Thoracic aorta (tissue), 2 donors: ENCODE results near the gene OR9Q1. TPM values are rescaled to one million over a fixed set of nuclear protein-coding genes. Genes with fewer than 3 reads are reported as not detected.
"Not testable (repeated sequence)": the region's sequence is repeated elsewhere in the genome, so short reads cannot be mapped to it uniquely, and the experiment has no call there.

ENCODE experiments used
- ATAC-seq: fragments of 150-250 bp; one replicate; pipeline ENCODE4 v1.8.0; 2017; ENCODE audit warnings: low read depth; ENCODE audit not compliant: insufficient number of reproducible peaks, low FRiP score
- DNase-seq: peaks from one replicate; pipeline ENCODE4 v3.0.0-alpha.2; 2020; ENCODE audit warnings: low spot score
- H3K27ac ChIP-seq, 2 donors: fragments of 200-600 bp; sonication (generic); 1 replicate in 1 of 2; 2 replicates in 1 of 2; pipeline ENCODE4 v1.5.1; 2016; ENCODE audit warnings: mild to moderate bottlenecking in 2 of 2, moderate library complexity in 2 of 2
- H3K27me3 ChIP-seq: fragments of 200-600 bp; sonication (generic); replicated peaks from 2 replicates; pipeline ENCODE4 v1.6.0; 2016; ENCODE audit warnings: mild to moderate bottlenecking; ENCODE audit not compliant: insufficient read depth
- H3K36me3 ChIP-seq: fragments of 200-600 bp; sonication (generic); one replicate; pipeline ENCODE4 v1.5.1; 2016
- H3K4me1 ChIP-seq, 2 donors: fragments of 200-600 bp; sonication (generic); 1 replicate in 1 of 2; 2 replicates in 1 of 2; pipeline versions ENCODE4 v1.5.1 to v1.6.0; 2016; ENCODE audit warnings: low read depth in 2 of 2, mild to moderate bottlenecking in 1 of 2; ENCODE audit not compliant: control insufficient read depth in 1 of 2
- H3K4me3 ChIP-seq: fragments of 200-600 bp; sonication (generic); 2 replicates; pipeline ENCODE4 v1.5.1; 2016; ENCODE audit warnings: mild to moderate bottlenecking
- H3K9me3 ChIP-seq: fragments of 200-600 bp; sonication (generic); 2 replicates; pipeline ENCODE4 v1.5.1; 2016
- total RNA-seq, 2 donors: library from RNA; depleted of rRNA; stranded (reverse); fragments of >200 nt; gene quantifications; one replicate each; pipeline versions ENCODE4 v1.1.0 to v1.2.3, GENCODE V29; 2016
- TF ChIP-seq, protein P1 (sequence below): fragments of 200-600 bp; sonication (generic); IDR thresholded peaks from one replicate; pipeline ENCODE4 v1.5.1; 2019; ENCODE audit warnings: antibody characterized with exemption

Gene OR9Q1
- total RNA-seq, 2 donors from 2014 or later, result not detected

DNA sequence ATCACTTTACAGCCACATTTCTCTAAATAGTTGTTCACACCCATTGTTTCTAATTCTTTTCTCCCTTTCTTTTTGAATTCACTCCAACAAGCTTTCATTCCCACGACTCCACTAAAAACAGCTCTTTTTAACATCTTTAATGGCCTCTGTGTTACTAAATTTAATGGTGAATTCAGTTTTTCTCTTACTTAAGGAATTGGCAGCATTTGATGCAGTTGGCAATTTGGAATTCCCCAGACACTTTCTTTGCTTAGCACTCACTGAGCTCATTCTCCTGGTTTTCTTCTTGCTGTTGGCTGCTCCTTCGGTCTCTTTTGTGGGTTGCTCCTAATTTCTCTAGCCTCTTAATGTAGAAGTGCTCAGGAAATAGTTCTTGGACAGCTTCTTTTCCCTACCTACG, 40.5 kb upstream of the OR9Q1 start:
- peaks cover 15% of the 10 kb centered on the region in 2 donors for H3K4me1 ChIP-seq
- no peaks in the 10 kb centered on the region for H3K36me3 ChIP-seq
- no peak overlapping the region for H3K27ac ChIP-seq
- H3K9me3 ChIP-seq, result no peaks in the 10 kb centered on the region
- DNase-seq (no peak), ATAC-seq (no peak)
- TF ChIP-seq, protein P1, sequence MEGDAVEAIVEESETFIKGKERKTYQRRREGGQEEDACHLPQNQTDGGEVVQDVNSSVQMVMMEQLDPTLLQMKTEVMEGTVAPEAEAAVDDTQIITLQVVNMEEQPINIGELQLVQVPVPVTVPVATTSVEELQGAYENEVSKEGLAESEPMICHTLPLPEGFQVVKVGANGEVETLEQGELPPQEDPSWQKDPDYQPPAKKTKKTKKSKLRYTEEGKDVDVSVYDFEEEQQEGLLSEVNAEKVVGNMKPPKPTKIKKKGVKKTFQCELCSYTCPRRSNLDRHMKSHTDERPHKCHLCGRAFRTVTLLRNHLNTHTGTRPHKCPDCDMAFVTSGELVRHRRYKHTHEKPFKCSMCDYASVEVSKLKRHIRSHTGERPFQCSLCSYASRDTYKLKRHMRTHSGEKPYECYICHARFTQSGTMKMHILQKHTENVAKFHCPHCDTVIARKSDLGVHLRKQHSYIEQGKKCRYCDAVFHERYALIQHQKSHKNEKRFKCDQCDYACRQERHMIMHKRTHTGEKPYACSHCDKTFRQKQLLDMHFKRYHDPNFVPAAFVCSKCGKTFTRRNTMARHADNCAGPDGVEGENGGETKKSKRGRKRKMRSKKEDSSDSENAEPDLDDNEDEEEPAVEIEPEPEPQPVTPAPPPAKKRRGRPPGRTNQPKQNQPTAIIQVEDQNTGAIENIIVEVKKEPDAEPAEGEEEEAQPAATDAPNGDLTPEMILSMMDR, result no peak
- H3K27me3 ChIP-seq, result no peaks in the 10 kb centered on the region
- H3K4me3 ChIP-seq, result no peak overlapping the region

DNA sequence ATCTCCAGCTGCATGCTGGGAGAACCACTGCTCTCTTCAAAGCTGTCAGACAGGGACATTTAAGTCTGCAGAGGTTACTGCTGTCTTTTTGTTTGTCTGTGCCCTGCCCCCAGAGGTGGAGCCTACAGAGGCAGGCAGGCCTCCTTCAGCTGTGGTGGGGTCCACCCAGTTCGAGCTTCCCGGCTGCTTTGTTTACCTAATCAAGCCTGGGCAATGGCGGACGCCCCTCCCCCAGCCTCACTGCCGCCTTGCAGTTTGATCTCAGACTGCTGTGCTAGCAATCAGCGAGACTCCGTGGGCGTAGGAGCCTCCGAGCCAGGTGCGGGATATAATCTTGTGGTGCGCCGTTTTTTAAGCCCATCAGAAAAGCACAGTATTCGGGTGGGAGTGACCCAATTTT, 24.2 kb upstream of the OR9Q1 start:
- not testable (repeated sequence) for DNase-seq, H3K36me3 ChIP-seq, H3K4me3 ChIP-seq, H3K9me3 ChIP-seq, H3K4me1 ChIP-seq, ATAC-seq, H3K27me3 ChIP-seq, H3K27ac ChIP-seq

DNA sequence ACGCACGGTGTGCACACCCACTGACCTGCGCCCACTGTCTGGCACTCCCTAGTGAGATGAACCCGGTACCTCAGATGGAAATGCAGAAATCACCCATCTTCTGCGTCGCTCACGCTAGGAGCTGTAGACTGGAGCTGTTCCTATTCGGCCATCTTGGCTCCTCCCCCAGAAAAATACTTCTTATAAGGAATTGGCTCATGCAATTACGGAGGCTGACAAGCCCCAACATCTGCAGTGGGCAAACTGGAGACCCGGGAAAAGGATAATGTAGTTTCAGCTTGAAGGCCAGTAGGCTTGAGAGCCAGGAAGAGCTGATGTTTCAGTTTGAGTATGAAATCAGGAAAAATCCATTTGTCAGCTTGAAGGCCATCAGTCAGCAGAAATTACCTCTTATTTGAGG, 23.7 kb upstream of the OR9Q1 start:
- not testable (repeated sequence) for H3K27me3 ChIP-seq, ATAC-seq, H3K9me3 ChIP-seq, DNase-seq, H3K4me1 ChIP-seq, H3K4me3 ChIP-seq, H3K27ac ChIP-seq, H3K36me3 ChIP-seq

DNA sequence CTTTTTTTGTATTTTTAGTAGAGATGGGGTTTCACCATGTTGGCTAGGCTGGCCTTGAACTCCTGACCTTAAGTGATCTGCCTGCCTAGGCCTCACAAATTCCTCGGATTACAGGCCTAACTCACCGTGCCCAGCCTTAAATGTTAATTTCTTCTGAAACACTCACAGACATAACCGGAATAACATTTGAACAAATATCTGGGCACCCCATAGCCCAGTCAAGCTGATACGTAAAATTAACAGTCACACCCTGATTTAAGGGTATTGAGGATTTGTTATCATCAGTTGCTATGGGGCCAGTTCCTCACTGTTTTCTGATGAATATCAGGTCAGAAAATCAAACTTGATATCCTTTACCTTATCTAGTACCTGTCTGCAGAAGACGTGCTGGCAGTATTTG, 23.0 kb upstream of the OR9Q1 start:
- TF ChIP-seq, protein P1, result no peak
- Histone ChIP-seq H3K4me3 (no peak overlapping the region), H3K27me3 (no peaks in the 10 kb centered on the region), H3K9me3 (no peaks in the 10 kb centered on the region), H3K27ac (no peak overlapping the region), H3K4me1 (no peaks in the 10 kb centered on the region), H3K36me3 (no peaks in the 10 kb centered on the region)
- DNase-seq (no peak), ATAC-seq (no peak)

DNA sequence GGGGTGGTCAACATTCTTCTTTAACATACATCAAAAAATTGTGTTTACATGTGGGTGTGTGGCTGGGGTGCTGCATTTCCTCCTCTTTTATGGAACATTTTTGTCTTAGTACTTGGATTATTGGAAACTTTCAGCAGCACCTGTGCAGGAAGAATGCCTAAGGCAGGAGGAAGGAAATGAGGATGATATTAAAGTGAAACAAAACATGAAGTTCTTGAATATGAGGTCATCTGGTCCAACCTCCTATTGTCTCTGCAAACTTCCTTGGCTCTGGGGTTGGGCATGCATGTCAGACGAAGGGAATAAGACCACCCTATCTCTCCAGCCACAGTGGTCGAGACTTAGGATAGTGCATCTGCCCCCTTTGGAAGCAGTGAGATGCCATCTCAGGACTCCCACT, 20.6 kb upstream of the OR9Q1 start:
- TF ChIP-seq, protein P1, result no peak
- no peak overlapping the region for H3K4me3 ChIP-seq
- no peaks in the 10 kb centered on the region for H3K27me3 ChIP-seq
- H3K4me1 ChIP-seq, result no peaks in the 10 kb centered on the region
- H3K9me3 ChIP-seq, result no peaks in the 10 kb centered on the region
- no peak overlapping the region for H3K27ac ChIP-seq
- DNase-seq (no peak), ATAC-seq (no peak)
- H3K36me3 ChIP-seq, result no peaks in the 10 kb centered on the region

DNA sequence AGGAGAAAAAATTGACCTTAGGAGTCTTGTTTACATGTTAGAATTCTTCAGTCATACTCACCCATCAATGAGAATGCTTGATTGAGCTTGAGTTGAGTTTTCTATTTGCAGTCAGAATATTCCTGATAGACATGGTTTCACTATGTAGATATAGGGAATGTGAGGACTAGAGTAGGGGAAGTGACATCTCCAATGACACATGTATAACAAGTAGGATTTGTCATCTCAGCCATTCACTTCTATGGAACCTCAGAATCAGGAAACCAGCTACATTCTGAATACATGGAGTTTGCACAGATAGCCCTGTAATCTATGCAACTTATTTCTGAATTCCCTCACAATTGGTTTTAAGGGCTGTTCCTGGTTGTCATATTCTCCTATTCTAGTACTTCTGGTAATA, 20.1 kb upstream of the OR9Q1 start:
- Histone ChIP-seq H3K4me1 (no peaks in the 10 kb centered on the region), H3K36me3 (no peaks in the 10 kb centered on the region), H3K27ac (no peak overlapping the region), H3K9me3 (no peaks in the 10 kb centered on the region), H3K27me3 (no peaks in the 10 kb centered on the region), H3K4me3 (no peak overlapping the region)
- DNase-seq (no peak), ATAC-seq (no peak)
- TF ChIP-seq, protein P1, result no peak
